IMR-90 (cell line): ENCODE results near the gene SLC25A3. TPM values are rescaled to one million over a fixed set of nuclear protein-coding genes. Genes with fewer than 3 reads are reported as not detected.

Source experiments
- ATAC-seq: fragments of 200-7000 bp; cut with Tn5 transposase; 2 replicates; pipeline ENCODE4 v1.9.1; 2020; ENCODE audit warnings: low read depth, mild to moderate bottlenecking, moderate library complexity
- BruUV-seq: library from RNA; stranded (reverse); fragments of 400-500 nt; replicated peaks from 2 replicates; lab custom pipeline; 2021; lab: Mats Ljungman, UMichigan
- CTCF ChIA-PET: fragments of 300-600 bp; formaldehyde crosslinking; extraction: SDS; loops from one replicate; lab custom pipeline; 2021; ENCODE audit warnings: antibody characterized with exemption; lab: Yijun Ruan, JAX
- POLR2A ChIA-PET: fragments of 300-600 bp; sonication (Branson Sonifier 250); formaldehyde crosslinking; loops from one replicate; lab custom pipeline; 2022; ENCODE audit warnings: antibody characterized with exemption; ENCODE audit not compliant: unreplicated experiment; lab: Charles Lee
- DNase-seq: peaks from one replicate; pipeline ENCODE4 v3.0.0; 2013
- H2AFZ ChIP-seq: replicated peaks from 2 replicates; pipeline ENCODE3; 2013; ENCODE audit warnings: low read length, mild to moderate bottlenecking; ENCODE audit not compliant: poor library complexity
- H2AK5ac ChIP-seq: 2 replicates; pipeline ENCODE4 v1.6.1; 2013; ENCODE audit warnings: low read depth, low read length, inconsistent platforms
- H2AK9ac ChIP-seq: replicated peaks from 2 replicates; pipeline ENCODE3; 2013; ENCODE audit warnings: mild to moderate bottlenecking, low read depth, low read length, moderate library complexity; ENCODE audit not compliant: poor library complexity
- H2BK120ac ChIP-seq: 2 replicates; pipeline ENCODE4 v1.6.1; 2013; ENCODE audit warnings: low read depth, low read length, inconsistent platforms
- H2BK15ac ChIP-seq: 3 replicates; pipeline ENCODE4 v1.6.1; 2013; ENCODE audit warnings: low read depth, low read length, inconsistent platforms
- H2BK20ac ChIP-seq: 2 replicates; pipeline ENCODE4 v1.6.1; 2013; ENCODE audit warnings: low read depth, mild to moderate bottlenecking, inconsistent platforms, low read length, moderate library complexity
- H2BK5ac ChIP-seq: 2 replicates; pipeline ENCODE4 v1.6.1; 2013; ENCODE audit warnings: mild to moderate bottlenecking, low read depth, low read length, inconsistent platforms; ENCODE audit not compliant: poor library complexity, severe bottlenecking
- H3K14ac ChIP-seq: replicated peaks from 2 replicates; pipeline ENCODE4 v1.6.1; 2013; ENCODE audit warnings: low read depth, low read length, inconsistent platforms
- H3K18ac ChIP-seq: 2 replicates; pipeline ENCODE4 v1.6.1; 2013; ENCODE audit warnings: low read depth, low read length, control low read depth
- H3K23ac ChIP-seq: 2 replicates; pipeline ENCODE4 v1.6.1; 2013; ENCODE audit warnings: low read depth, low read length, inconsistent platforms
- H3K27ac ChIP-seq: 2 replicates; pipeline ENCODE4 v1.5.1; 2013; ENCODE audit warnings: mild to moderate bottlenecking, control low read depth, low read length; ENCODE audit not compliant: insufficient read depth
- H3K27me3 ChIP-seq: 2 replicates; pipeline ENCODE4 v1.6.1; 2013; ENCODE audit warnings: low read length; ENCODE audit not compliant: control insufficient read depth, insufficient read depth
- H3K36me3 ChIP-seq: 2 replicates; pipeline ENCODE4 v1.6.1; 2013; ENCODE audit warnings: low read length, mixed read lengths; ENCODE audit not compliant: control insufficient read depth, insufficient read depth
- H3K4ac ChIP-seq: 2 replicates; pipeline ENCODE4 v1.6.1; 2013; ENCODE audit warnings: low read depth, low read length, inconsistent platforms
- H3K4me1 ChIP-seq: 2 replicates; pipeline ENCODE4 v1.6.1; 2013; ENCODE audit warnings: low read length, mixed read lengths; ENCODE audit not compliant: control insufficient read depth, insufficient read depth
- H3K4me2 ChIP-seq: 2 replicates; pipeline ENCODE4 v1.6.1; 2013; ENCODE audit warnings: low read depth, mild to moderate bottlenecking, control low read depth, low read length, moderate library complexity
- H3K4me3 ChIP-seq: 2 replicates; pipeline ENCODE4 v1.5.1; 2013; ENCODE audit warnings: low read depth, mild to moderate bottlenecking, control low read depth, low read length, moderate library complexity; ENCODE audit not compliant: insufficient read depth
- H3K56ac ChIP-seq: 2 replicates; pipeline ENCODE4 v1.6.1; 2013; ENCODE audit warnings: low read length, inconsistent platforms; ENCODE audit not compliant: insufficient read depth; ENCODE audit errors: extremely low read depth
- H3K79me1 ChIP-seq, 2 experiments: 2 replicates each; pipeline ENCODE4 v1.6.1; 2013; ENCODE audit warnings: low read length in 2 of 2, inconsistent platforms in 1 of 2, low read depth in 1 of 2
- H3K9ac ChIP-seq: 2 replicates; pipeline ENCODE4 v1.6.1; 2013; ENCODE audit warnings: low read depth, low read length, control low read depth
- H3K9me1 ChIP-seq: 2 replicates; pipeline ENCODE4 v1.6.1; 2013; ENCODE audit warnings: low read length, inconsistent platforms; ENCODE audit not compliant: insufficient read depth
- H3K9me3 ChIP-seq: 2 replicates; pipeline ENCODE4 v1.6.1; 2013; ENCODE audit warnings: low read length; ENCODE audit not compliant: control insufficient read depth, insufficient read depth
- H4K20me1 ChIP-seq: 2 replicates; pipeline ENCODE4 v1.6.1; 2013; ENCODE audit warnings: low read length, inconsistent platforms; ENCODE audit not compliant: insufficient read depth
- H4K5ac ChIP-seq: 2 replicates; pipeline ENCODE4 v1.6.1; 2013; ENCODE audit warnings: mild to moderate bottlenecking, low read depth, low read length, control low read depth
- H4K8ac ChIP-seq, 2 experiments: 2 replicates each; pipeline ENCODE4 v1.6.1; 2013; ENCODE audit warnings: low read depth in 2 of 2, low read length in 2 of 2, control low read depth in 1 of 2, inconsistent platforms in 1 of 2
- H4K91ac ChIP-seq: 2 replicates; pipeline ENCODE4 v1.6.1; 2013; ENCODE audit warnings: low read depth, low read length, inconsistent platforms; ENCODE audit not compliant: insufficient read depth
- BHLHE40 ChIP-seq: fragments of 150-350 bp; IDR thresholded peaks from 2 replicates; pipeline ENCODE4 v1.6.1; 2016; ENCODE audit warnings: mild to moderate bottlenecking, low read depth, low read length
- CEBPB ChIP-seq: IDR thresholded peaks from 2 replicates; pipeline ENCODE4 v1.6.1; 2012; ENCODE audit warnings: low read depth, low read length, improper control_type of control experiment
- CHD1 ChIP-seq: IDR thresholded peaks from 2 replicates; pipeline ENCODE4 v1.6.1; 2012; ENCODE audit warnings: low read depth, low read length, improper control_type of control experiment
- FOS ChIP-seq: fragments of 150-350 bp; IDR thresholded peaks from 2 replicates; pipeline ENCODE4 v1.6.1; 2016; ENCODE audit warnings: low read depth, low read length
- MAFK ChIP-seq: IDR thresholded peaks from 2 replicates; pipeline ENCODE4 v1.6.1; 2012; ENCODE audit warnings: low read depth, low read length, improper control_type of control experiment
- MAZ ChIP-seq: IDR thresholded peaks from 2 replicates; pipeline ENCODE4 v1.6.1; 2012; ENCODE audit warnings: low read depth, mild to moderate bottlenecking, low read length, improper control_type of control experiment, moderate library complexity, borderline replicate concordance
- MXI1 ChIP-seq: IDR thresholded peaks from 2 replicates; pipeline ENCODE4 v1.6.1; 2012; ENCODE audit warnings: low read depth, mild to moderate bottlenecking, low read length, moderate library complexity, borderline replicate concordance
- NFE2L2 ChIP-seq: fragments of 150-350 bp; IDR thresholded peaks from 2 replicates; pipeline ENCODE4 v1.6.1; 2016; ENCODE audit warnings: low read depth, mild to moderate bottlenecking, low read length
- POLR2A ChIP-seq: IDR thresholded peaks from 2 replicates; pipeline ENCODE4 v1.6.1; 2012; ENCODE audit warnings: mild to moderate bottlenecking, low read depth, low read length
- RAD21 ChIP-seq: IDR thresholded peaks from 2 replicates; pipeline ENCODE4 v1.6.1; 2012; ENCODE audit warnings: low read length, improper control_type of control experiment
- RCOR1 ChIP-seq: IDR thresholded peaks from 2 replicates; pipeline ENCODE4 v1.6.1; 2012; ENCODE audit warnings: mild to moderate bottlenecking, low read length, improper control_type of control experiment; ENCODE audit not compliant: insufficient replicate concordance
- RFX5 ChIP-seq: IDR thresholded peaks from 2 replicates; pipeline ENCODE4 v1.8.0; 2012; ENCODE audit warnings: low read depth, mild to moderate bottlenecking, low read length, moderate library complexity
- SMC3 ChIP-seq: fragments of 150-350 bp; IDR thresholded peaks from 2 replicates; pipeline ENCODE4 v1.6.1; 2016; ENCODE audit warnings: low read depth, mild to moderate bottlenecking, antibody characterized with exemption, low read length, moderate library complexity
- WGBS, 2 experiments: methylation state at CpG; one replicate each; pipeline versions ENCODE4 v1.1.5 to v1.1.7; 2013; ENCODE audit warnings: missing lambda C conversion rate in 2 of 2; ENCODE audit not compliant: insufficient read length in 1 of 2; ENCODE audit errors: extremely low coverage in 2 of 2; 5-methylcytosine and 5-hydroxymethylcytosine counted together
- dilution Hi-C: fragments of 300-500 bp; cut with HindIII; formaldehyde crosslinking; loops from one replicate; pipeline ENCODE4 v1.14.3; 2018; ENCODE audit warnings: low sequenced_read_pairs; ENCODE audit not compliant: unreplicated experiment
- in situ Hi-C: fragments of 300-500 bp; cut with MboI; formaldehyde crosslinking; loops from 3 replicates; pipeline ENCODE4 v1.14.3; 2019; ENCODE audit warnings: low sequenced_read_pairs, inconsistent platforms, mixed read lengths
- intact Hi-C: fragments of 100-400 bp; cut with micrococcal nuclease; formaldehyde crosslinking; loops from 2 replicates; pipeline ENCODE4 v1.10.0; 2022
- polyA plus RNA-seq, 3 experiments: library from polyadenylated mRNA; depleted of rRNA; stranded (reverse); fragments of >200 nt; gene quantifications; 2 replicates each; pipeline ENCODE4 v1.2.3, GENCODE V29; 2012; ENCODE audit warnings: low replicate concordance in 1 of 3
- total RNA-seq: library from RNA; depleted of rRNA; stranded (reverse); fragments of >200 nt; gene quantifications from 2 replicates; pipeline ENCODE4 v1.2.3, GENCODE V29; 2012
- TF ChIP-seq, protein P1 (sequence below): fragments of 150-350 bp; IDR thresholded peaks from 2 replicates; pipeline ENCODE4 v1.6.1; 2017; ENCODE audit warnings: mild to moderate bottlenecking, antibody characterized with exemption, low read length, low read depth
- TF ChIP-seq, protein P2 (sequence below): fragments of 150-350 bp; IDR thresholded peaks from 2 replicates; pipeline ENCODE4 v1.6.1; 2016; ENCODE audit warnings: low read depth, mild to moderate bottlenecking, low read length, moderate library complexity, borderline replicate concordance
- TF ChIP-seq, protein P3 (sequence below): conservative IDR thresholded peaks from 2 replicates; pipeline ENCODE4 v1.5.1; 2012; ENCODE audit warnings: mild to moderate bottlenecking, low read depth, low read length, improper control_type of control experiment

SLC25A3 gene
- total and polyA plus RNA-seq, 2 of the 4 experiments (the other 2 are of a cell fraction), result 657 to 861 TPM

DNA sequence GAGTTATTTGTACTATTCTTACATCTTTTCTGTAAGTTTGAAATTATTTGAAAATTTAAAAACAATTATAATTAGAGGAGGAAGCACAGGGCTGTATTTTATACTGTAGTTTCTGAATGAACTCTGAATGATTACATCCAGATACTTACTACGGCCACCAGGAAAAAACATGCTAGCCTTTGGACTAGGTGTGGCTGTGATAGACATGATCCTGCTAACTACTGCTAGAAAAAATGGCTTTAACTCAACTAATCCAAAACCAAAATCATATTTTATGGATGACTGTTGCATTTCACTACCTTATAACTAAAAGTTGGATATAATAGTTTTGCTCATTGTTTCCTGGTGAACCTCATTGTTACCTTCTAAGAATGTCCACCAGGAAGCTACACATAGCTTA, 15.1 kb upstream of the SLC25A3 start:
- no peak overlapping the region for H3K14ac ChIP-seq
- no TSS peak for BruUV-seq

More for the DNA sequence above, 15.1 kb upstream of the SLC25A3 start:
- Histone ChIP-seq H3K56ac (no peak overlapping the region), H4K5ac (no peak overlapping the region), H3K4me1 (no peaks in the 10 kb centered on the region), H3K79me1 (no peaks in the 10 kb centered on the region), H3K9ac (no peak overlapping the region), H3K9me3 (no peaks in the 10 kb centered on the region), H4K91ac (no peak overlapping the region), H2AK5ac (no peak overlapping the region), H3K18ac (no peak overlapping the region), H3K23ac (no peak overlapping the region), H3K9me1 (no peaks in the 10 kb centered on the region), H3K4me3 (no peak overlapping the region), H4K8ac (no peak overlapping the region), H3K36me3 (no peaks in the 10 kb centered on the region), H4K20me1 (no peaks in the 10 kb centered on the region), H2BK120ac (no peak overlapping the region), H3K4ac (no peak overlapping the region), H2BK5ac (no peak overlapping the region), H2BK20ac (no peak overlapping the region), H3K4me2 (no peak overlapping the region), H2AK9ac (no peak overlapping the region), H2BK15ac (no peak overlapping the region), H2AFZ (no peak overlapping the region), H3K27me3 (no peaks in the 10 kb centered on the region), H3K27ac (no peak overlapping the region)
- DNase-seq (no peak), ATAC-seq (no peak)
- TF ChIP-seq FOS (no peak), CEBPB (no peak), MAFK (no peak), RAD21 (no peak), MXI1 (no peak), POLR2A (no peak), RCOR1 (no peak), NFE2L2 (no peak), SMC3 (no peak), BHLHE40 (no peak), RFX5 (no peak), MAZ (no peak), CHD1 (no peak)
- TF ChIP-seq, protein P1, sequence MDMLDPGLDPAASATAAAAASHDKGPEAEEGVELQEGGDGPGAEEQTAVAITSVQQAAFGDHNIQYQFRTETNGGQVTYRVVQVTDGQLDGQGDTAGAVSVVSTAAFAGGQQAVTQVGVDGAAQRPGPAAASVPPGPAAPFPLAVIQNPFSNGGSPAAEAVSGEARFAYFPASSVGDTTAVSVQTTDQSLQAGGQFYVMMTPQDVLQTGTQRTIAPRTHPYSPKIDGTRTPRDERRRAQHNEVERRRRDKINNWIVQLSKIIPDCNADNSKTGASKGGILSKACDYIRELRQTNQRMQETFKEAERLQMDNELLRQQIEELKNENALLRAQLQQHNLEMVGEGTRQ, result no peak
- TF ChIP-seq, protein P2, sequence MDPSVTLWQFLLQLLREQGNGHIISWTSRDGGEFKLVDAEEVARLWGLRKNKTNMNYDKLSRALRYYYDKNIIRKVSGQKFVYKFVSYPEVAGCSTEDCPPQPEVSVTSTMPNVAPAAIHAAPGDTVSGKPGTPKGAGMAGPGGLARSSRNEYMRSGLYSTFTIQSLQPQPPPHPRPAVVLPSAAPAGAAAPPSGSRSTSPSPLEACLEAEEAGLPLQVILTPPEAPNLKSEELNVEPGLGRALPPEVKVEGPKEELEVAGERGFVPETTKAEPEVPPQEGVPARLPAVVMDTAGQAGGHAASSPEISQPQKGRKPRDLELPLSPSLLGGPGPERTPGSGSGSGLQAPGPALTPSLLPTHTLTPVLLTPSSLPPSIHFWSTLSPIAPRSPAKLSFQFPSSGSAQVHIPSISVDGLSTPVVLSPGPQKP, result no peak
- TF ChIP-seq, protein P3, sequence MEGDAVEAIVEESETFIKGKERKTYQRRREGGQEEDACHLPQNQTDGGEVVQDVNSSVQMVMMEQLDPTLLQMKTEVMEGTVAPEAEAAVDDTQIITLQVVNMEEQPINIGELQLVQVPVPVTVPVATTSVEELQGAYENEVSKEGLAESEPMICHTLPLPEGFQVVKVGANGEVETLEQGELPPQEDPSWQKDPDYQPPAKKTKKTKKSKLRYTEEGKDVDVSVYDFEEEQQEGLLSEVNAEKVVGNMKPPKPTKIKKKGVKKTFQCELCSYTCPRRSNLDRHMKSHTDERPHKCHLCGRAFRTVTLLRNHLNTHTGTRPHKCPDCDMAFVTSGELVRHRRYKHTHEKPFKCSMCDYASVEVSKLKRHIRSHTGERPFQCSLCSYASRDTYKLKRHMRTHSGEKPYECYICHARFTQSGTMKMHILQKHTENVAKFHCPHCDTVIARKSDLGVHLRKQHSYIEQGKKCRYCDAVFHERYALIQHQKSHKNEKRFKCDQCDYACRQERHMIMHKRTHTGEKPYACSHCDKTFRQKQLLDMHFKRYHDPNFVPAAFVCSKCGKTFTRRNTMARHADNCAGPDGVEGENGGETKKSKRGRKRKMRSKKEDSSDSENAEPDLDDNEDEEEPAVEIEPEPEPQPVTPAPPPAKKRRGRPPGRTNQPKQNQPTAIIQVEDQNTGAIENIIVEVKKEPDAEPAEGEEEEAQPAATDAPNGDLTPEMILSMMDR, result no peak
- intact Hi-C loops (no loop called here), dilution Hi-C loops (no loop called here), in situ Hi-C loops (no loop called here)
- POLR2A ChIA-PET, result no interaction called here
- no CpG with 5 or more reads among the region's 1 CpG for WGBS, 2 experiments
- CTCF ChIA-PET, result no interaction called here
